Adrenal gland (tissue), 12 donors: ENCODE data around the gene ZIC1. TPM values are rescaled to one million over a fixed set of nuclear protein-coding genes. Genes with fewer than 3 reads are reported as not detected.

ENCODE experiments used
- DNase-seq, 7 donors: peaks; one replicate each; pipeline ENCODE4 v3.0.0-alpha.2; 2019 to 2020
- H3K27ac ChIP-seq, 5 donors: fragments of 200-600 bp; sonication (generic) in 4 of 5; 1 replicate in 3 of 5; 2 replicates in 2 of 5; pipeline versions ENCODE4 v1.5.1 to v1.8.0; 2016 to 2020; ENCODE audit warnings: mild to moderate bottlenecking in 1 of 5
- H3K27me3 ChIP-seq: fragments of 200-600 bp; 2 replicates; pipeline ENCODE4 v1.8.0; 2021
- H3K36me3 ChIP-seq, 2 donors: fragments of 200-600 bp; replicated peaks in 1 of 2; 1 replicate in 1 of 2; 2 replicates in 1 of 2; pipeline versions ENCODE4 v1.5.1 to v1.8.0; 2018 to 2022
- H3K4me1 ChIP-seq, 2 donors: fragments of 200-600 bp; replicated peaks in 1 of 2; 1 replicate in 1 of 2; 2 replicates in 1 of 2; pipeline versions ENCODE4 v1.5.1 to v1.8.0; 2018 to 2021
- H3K4me3 ChIP-seq, 4 donors: fragments of 200-600 bp; sonication (generic) in 3 of 4; one replicate each; pipeline ENCODE4 v1.5.1; 2016 to 2018
- H3K9me3 ChIP-seq, 3 donors: fragments of 200-600 bp; sonication (generic) in 1 of 3; replicated peaks in 1 of 3; 1 replicate in 2 of 3; 2 replicates in 1 of 3; pipeline versions ENCODE4 v1.5.1 to v1.8.0; 2016 to 2021
- POLR2A ChIP-seq, 2 donors: fragments of 450-650 bp; IDR thresholded peaks; one replicate each; pipeline ENCODE4 v1.6.1; 2017; ENCODE audit warnings: antibody characterized with exemption in 2 of 2, mild to moderate bottlenecking in 2 of 2, moderate library complexity in 1 of 2
- WGBS, 4 donors: extraction: QIAGEN DNeasy Blood & Tissue Kit in 2 of 4; methylation state at CpG; one replicate each; pipeline versions ENCODE4 v1.1.5 to v1.1.7; 2013 to 2017; 5-methylcytosine and 5-hydroxymethylcytosine counted together
- intact Hi-C, 2 donors: fragments of 100-400 bp; cut with DNase I; formaldehyde crosslinking; loops; one replicate each; pipeline versions ENCODE4 v1.14.1 to v1.15.0; 2022 to 2023
- polyA plus RNA-seq, 3 donors: library from polyadenylated mRNA; stranded (reverse); fragments of 200-250 nt in 2 of 3; fragments of 350-450 nt in 1 of 3; fragmentation: Illumina TruSeq in 1 of 3; extraction: RNeasy Lipid Tissue Mini Kit (QIAGEN cat#74804) in 1 of 3; gene quantifications; one replicate each; pipeline ENCODE4 v1.2.3, GENCODE V29; 2013 to 2014
- total RNA-seq, 9 donors: library from RNA; depleted of rRNA in 4 of 9; stranded (reverse); fragments of >200 nt in 4 of 9; fragments of 120-200 nt in 1 of 9; fragmentation: NEBNext Ultra II Directional in 1 of 9; extraction: Animal tissue kit (Norgen Biotek cat#: 25700) in 1 of 9; gene quantifications; one replicate each; pipeline versions ENCODE4 v1.1.0 to v1.2.4, GENCODE V29; 2013 to 2023
- TF ChIP-seq, protein P1 (sequence below), 6 experiments: fragments of 450-650 bp in 4 of 6; fragments of 200-600 bp in 2 of 6; sonication (generic) in 1 of 6; IDR thresholded peaks; 1 replicate in 5 of 6; 2 replicates in 1 of 6; pipeline versions ENCODE4 v1.5.1 to v1.8.0; 2016 to 2021; ENCODE audit warnings: antibody characterized with exemption in 6 of 6, mild to moderate bottlenecking in 2 of 6, moderate library complexity in 1 of 6
- donor health status: healthy with polysubstance abuse.
- donor health status: Bipolar disorder and iron deficiency.
- donor health status: DM: yes; HTN: yes; CAD: no.
- donor health status: DM: no; HTN: no; CAD: no.
- donor health status: DM: no; HTN: no; CAD: no.
- donor health status: DM: yes; HTN: yes; CAD: no.

ZIC1 gene
- total and polyA plus RNA-seq, 12 donors = 0.08 to 0.64 (median 0.32) TPM; not detected in 9

DNA sequence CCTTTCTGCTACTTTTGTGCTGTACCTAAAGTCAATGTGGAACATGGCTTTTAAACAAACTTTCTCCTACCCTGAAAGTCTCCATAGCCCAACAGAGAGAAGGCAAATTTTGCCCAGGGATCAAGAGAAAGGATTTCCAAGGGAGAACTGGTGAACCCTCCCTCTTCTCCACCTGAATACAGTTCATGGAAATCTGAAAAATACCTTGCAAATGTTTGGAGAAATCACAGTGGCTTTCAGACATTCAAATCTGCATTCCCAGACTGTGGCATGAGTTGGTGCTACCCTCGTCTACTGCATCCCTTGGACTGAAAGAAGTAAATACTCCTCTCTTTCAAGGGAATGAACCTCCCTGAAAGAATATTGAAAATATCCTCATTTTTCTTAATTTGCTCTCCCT lies 41.5 kb upstream of the ZIC1 start:
- intact Hi-C loops = no loop called here
- Histone ChIP-seq H3K4me3 (no peak overlapping the region), H3K36me3 (no peaks in the 10 kb centered on the region), H3K9me3 (no peaks in the 10 kb centered on the region), H3K27me3 (peaks cover 66% of the 10 kb centered on the region), H3K4me1 (no peaks in the 10 kb centered on the region), H3K27ac (no peak overlapping the region)
- TF ChIP-seq, protein P1, sequence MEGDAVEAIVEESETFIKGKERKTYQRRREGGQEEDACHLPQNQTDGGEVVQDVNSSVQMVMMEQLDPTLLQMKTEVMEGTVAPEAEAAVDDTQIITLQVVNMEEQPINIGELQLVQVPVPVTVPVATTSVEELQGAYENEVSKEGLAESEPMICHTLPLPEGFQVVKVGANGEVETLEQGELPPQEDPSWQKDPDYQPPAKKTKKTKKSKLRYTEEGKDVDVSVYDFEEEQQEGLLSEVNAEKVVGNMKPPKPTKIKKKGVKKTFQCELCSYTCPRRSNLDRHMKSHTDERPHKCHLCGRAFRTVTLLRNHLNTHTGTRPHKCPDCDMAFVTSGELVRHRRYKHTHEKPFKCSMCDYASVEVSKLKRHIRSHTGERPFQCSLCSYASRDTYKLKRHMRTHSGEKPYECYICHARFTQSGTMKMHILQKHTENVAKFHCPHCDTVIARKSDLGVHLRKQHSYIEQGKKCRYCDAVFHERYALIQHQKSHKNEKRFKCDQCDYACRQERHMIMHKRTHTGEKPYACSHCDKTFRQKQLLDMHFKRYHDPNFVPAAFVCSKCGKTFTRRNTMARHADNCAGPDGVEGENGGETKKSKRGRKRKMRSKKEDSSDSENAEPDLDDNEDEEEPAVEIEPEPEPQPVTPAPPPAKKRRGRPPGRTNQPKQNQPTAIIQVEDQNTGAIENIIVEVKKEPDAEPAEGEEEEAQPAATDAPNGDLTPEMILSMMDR (IDR thresholded peaks at IDR 0.05) = no peak
- TF ChIP-seq POLR2A (IDR thresholded peaks at IDR 0.05) = no peak
- DNase-seq = no peak
- 7 to 18% (median 9%) methylated on average over 1 of the region's 1 CpG for WGBS, 4 donors

DNA sequence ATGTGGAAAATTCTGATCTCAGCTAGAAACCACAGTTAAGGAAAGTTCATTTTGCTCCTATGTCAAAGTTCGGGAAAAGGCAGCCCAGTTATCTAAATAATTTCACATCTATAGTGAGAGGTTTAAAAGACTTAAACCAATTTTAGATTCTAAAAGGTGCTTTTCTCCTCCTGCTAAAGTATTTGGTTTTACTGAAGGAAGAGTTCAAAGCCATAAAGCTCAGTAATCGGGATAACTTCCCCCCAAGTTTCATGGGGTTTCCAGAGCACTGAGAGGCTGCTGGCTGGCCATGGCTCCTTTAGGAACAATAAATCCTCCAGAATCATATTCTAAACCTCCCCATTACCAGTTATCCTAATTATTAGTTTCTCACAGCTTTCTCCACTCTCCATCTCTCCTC lies 41.0 kb upstream of the ZIC1 start:
- no peak for DNase-seq
- H3K27ac ChIP-seq = no peak overlapping the region
- 7 to 20% (median 10%) methylated on average over 2 of the region's 2 CpGs for WGBS, 4 donors
- TF ChIP-seq, protein P1 (IDR thresholded peaks at IDR 0.05) = no peak
- TF ChIP-seq POLR2A (IDR thresholded peaks at IDR 0.05) = no peak
- intact Hi-C loops = no loop called here
- H3K4me3 ChIP-seq = no peak overlapping the region
- H3K27me3 ChIP-seq = peaks cover 71% of the 10 kb centered on the region
- no peaks in the 10 kb centered on the region for H3K4me1 ChIP-seq
- H3K9me3 ChIP-seq = no peaks in the 10 kb centered on the region
- H3K36me3 ChIP-seq = no peaks in the 10 kb centered on the region

DNA sequence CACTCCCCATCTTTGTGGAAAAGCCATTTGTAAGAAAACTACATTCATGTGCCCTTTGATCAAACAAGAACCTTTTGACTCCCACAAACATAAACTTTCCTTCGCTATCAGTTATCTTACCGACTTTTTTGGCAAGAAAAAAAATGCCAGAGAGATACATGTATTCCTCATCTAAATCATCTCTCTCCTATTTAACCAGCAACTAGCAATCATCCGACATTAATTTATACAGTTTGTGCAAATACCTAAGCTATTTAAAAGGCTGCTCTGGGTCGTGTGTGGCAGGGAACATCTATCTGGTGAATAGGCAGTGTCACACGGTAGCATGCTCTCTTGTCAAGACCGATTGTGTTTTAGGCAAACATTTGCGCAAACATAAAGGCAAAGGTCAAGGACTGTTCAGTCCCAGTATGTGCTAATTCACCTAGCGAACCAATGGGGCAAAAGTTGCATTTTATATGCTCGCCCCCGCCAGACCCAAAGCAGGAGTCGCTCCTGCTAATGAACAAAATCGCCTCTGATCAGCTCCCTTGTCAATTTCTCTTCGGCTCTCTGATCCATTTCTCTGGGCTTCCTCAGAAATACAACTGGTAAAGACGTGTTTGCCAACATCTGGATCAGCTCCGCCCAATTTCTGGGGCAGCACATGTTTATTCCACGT lies 40.5 kb upstream of the ZIC1 start:
- H3K4me3 ChIP-seq = no peak overlapping the region
- no peaks in the 10 kb centered on the region for H3K9me3 ChIP-seq
- WGBS, 4 donors = 4 to 7% (median 6%) methylated on average over 16 of the region's 16 CpGs
- DNase-seq = no peak
- H3K4me1 ChIP-seq = no peaks in the 10 kb centered on the region
- no peaks in the 10 kb centered on the region for H3K36me3 ChIP-seq
- intact Hi-C loops = no loop called here
- TF ChIP-seq, protein P1 (IDR thresholded peaks at IDR 0.05) = no peak
- no peak for TF ChIP-seq POLR2A (IDR thresholded peaks at IDR 0.05)
- peaks cover 77% of the 10 kb centered on the region for H3K27me3 ChIP-seq
- H3K27ac ChIP-seq = no peak overlapping the region

DNA sequence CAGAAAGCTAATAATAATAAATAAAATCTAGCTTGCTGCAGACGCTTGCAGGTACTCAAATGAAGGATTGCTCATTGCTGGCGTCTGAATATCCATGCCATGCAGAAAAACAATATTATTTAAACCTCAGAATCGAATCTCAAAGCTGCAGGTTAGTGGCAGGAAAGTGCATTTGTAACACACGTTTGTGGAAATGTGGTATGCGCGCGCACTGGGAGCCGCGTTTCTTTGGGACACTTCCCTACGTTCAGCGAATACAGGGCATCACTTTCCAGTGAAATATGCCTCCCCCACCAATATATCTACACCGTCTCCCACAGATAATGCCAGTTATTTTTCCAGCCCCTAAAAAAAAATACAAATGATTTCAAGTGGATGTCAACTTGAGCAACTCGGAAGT lies 39.9 kb upstream of the ZIC1 start:
- H3K27me3 ChIP-seq = peaks cover 77% of the 10 kb centered on the region
- TF ChIP-seq, protein P1 (IDR thresholded peaks at IDR 0.05) = no peak
- TF ChIP-seq POLR2A (IDR thresholded peaks at IDR 0.05) = no peak
- 7 to 11% (median 10%) methylated on average over 13 of the region's 13 CpGs for WGBS, 4 donors
- no peak overlapping the region for H3K4me3 ChIP-seq
- no peaks in the 10 kb centered on the region for H3K36me3 ChIP-seq
- no peak for DNase-seq
- no peaks in the 10 kb centered on the region for H3K4me1 ChIP-seq
- intact Hi-C loops = no loop called here
- no peaks in the 10 kb centered on the region for H3K9me3 ChIP-seq
- H3K27ac ChIP-seq = no peak overlapping the region
